HepG2 (cell line): ENCODE measurements around the gene CERS1. TPM values are rescaled to one million over a fixed set of nuclear protein-coding genes. Genes with fewer than 3 reads are reported as not detected.

Experiments
- CEBPG ChIP-seq: IDR thresholded peaks from 2 replicates; pipeline ENCODE4 v1.6.1; 2016
- FIP1L1 ChIP-seq: fragments of 200-400 bp; formaldehyde crosslinking; IDR thresholded peaks from 2 replicates; pipeline ENCODE4 v1.6.1; 2018; ENCODE audit warnings: low read depth, mild to moderate bottlenecking, low read length, moderate library complexity, borderline replicate concordance; ENCODE audit not compliant: insufficient read depth
- FOSL2 ChIP-seq: sonication (generic); formaldehyde crosslinking; IDR thresholded peaks from 2 replicates; pipeline ENCODE4 v1.4.0; 2020; ENCODE audit warnings: missing genetic modification reagents
- HOXA9 ChIP-seq: sonication (generic); formaldehyde crosslinking; IDR thresholded peaks from 2 replicates; pipeline ENCODE4 v1.8.1; 2022; ENCODE audit warnings: missing genetic modification reagents, mild to moderate bottlenecking, moderate library complexity, borderline replicate concordance
- MIER2 ChIP-seq: IDR thresholded peaks from 2 replicates; pipeline ENCODE4 v1.6.1; 2016; ENCODE audit warnings: missing biosample characterization, missing genetic modification reagents
- POLR2AphosphoS5 ChIP-seq: IDR thresholded peaks from 2 replicates; pipeline ENCODE4 v1.6.1; 2012; ENCODE audit warnings: low read depth, low read length
- ZNF205 ChIP-seq: IDR thresholded peaks from 2 replicates; pipeline ENCODE4 v1.6.1; 2018; ENCODE audit warnings: missing biosample characterization, missing genetic modification reagents
- ZNF282 ChIP-seq: fragments of 450-650 bp; IDR thresholded peaks from 2 replicates; pipeline ENCODE4 v1.6.1; 2018; ENCODE audit not compliant: partially characterized antibody
- ZNF441 ChIP-seq: sonication (generic); formaldehyde crosslinking; IDR thresholded peaks from 2 replicates; pipeline ENCODE4 v1.7.0; 2021; ENCODE audit warnings: missing genetic modification reagents, borderline replicate concordance
- ZNF564 ChIP-seq: sonication (generic); formaldehyde crosslinking; IDR thresholded peaks from 2 replicates; pipeline ENCODE4 v1.8.1; 2023; ENCODE audit warnings: mild to moderate bottlenecking, missing genetic modification reagents
- ZNF570 ChIP-seq: sonication (generic); formaldehyde crosslinking; IDR thresholded peaks from 2 replicates; pipeline ENCODE4 v1.4.0; 2020; ENCODE audit warnings: mild to moderate bottlenecking, missing genetic modification reagents, borderline replicate concordance
- ZNF572 ChIP-seq: sonication (generic); formaldehyde crosslinking; IDR thresholded peaks from 2 replicates; pipeline ENCODE4 v1.5.1; 2020; ENCODE audit warnings: mild to moderate bottlenecking, missing genetic modification reagents
- ZNF878 ChIP-seq: sonication (generic); formaldehyde crosslinking; IDR thresholded peaks from 2 replicates; pipeline ENCODE4 v1.8.1; 2023; ENCODE audit warnings: mild to moderate bottlenecking, missing genetic modification reagents, moderate library complexity
- ZSCAN30 ChIP-seq: sonication (generic); formaldehyde crosslinking; IDR thresholded peaks from 2 replicates; pipeline ENCODE4 v1.5.0; 2020; ENCODE audit warnings: mild to moderate bottlenecking, missing genetic modification reagents
- ZSCAN31 ChIP-seq: sonication (generic); formaldehyde crosslinking; IDR thresholded peaks from 2 replicates; pipeline ENCODE4 v1.5.0; 2020; ENCODE audit warnings: low read depth, mild to moderate bottlenecking, missing genetic modification reagents
- polyA plus RNA-seq, 8 experiments: library from polyadenylated mRNA; depleted of rRNA in 3 of 8; stranded (reverse) in 7 of 8; unstranded in 1 of 8; fragments of >200 nt; fragmentation: Illumina TruSeq in 4 of 8; extraction: Trizol in 4 of 8; gene quantifications; 2 replicates each; pipeline versions ENCODE4 v1.2.1 to v1.2.3, GENCODE V29; 2011 to 2016; ENCODE audit warnings: low read depth in 4 of 8, missing spikeins in 1 of 8, mixed read lengths in 1 of 8; ENCODE audit not compliant: insufficient read depth in 1 of 8
- total RNA-seq, 5 experiments: library from RNA; depleted of rRNA; stranded (reverse); fragments of >200 nt; fragmentation: Illumina TruSeq; extraction: Trizol; gene quantifications; 2 replicates each; pipeline ENCODE4 v1.2.3, GENCODE V29; 2016; ENCODE audit warnings: low read depth in 1 of 5
- TF ChIP-seq, protein P1 (sequence below): sonication (generic); formaldehyde crosslinking; IDR thresholded peaks from 2 replicates; pipeline ENCODE4 v1.5.1; 2020; ENCODE audit warnings: missing genetic modification reagents, mild to moderate bottlenecking, borderline replicate concordance
- TF ChIP-seq, protein P2 (sequence below): sonication (generic); formaldehyde crosslinking; IDR thresholded peaks from 2 replicates; pipeline ENCODE4 v1.5.0; 2020; ENCODE audit warnings: mild to moderate bottlenecking, missing genetic modification reagents, borderline replicate concordance
- TF ChIP-seq, protein P3 (sequence below): sonication (generic); formaldehyde crosslinking; IDR thresholded peaks from 2 replicates; pipeline ENCODE4 v1.4.0; 2020; ENCODE audit warnings: low read depth, mild to moderate bottlenecking, missing genetic modification reagents
- TF ChIP-seq, protein P4 (sequence below): IDR thresholded peaks from 2 replicates; pipeline ENCODE4 v1.6.1; 2016; ENCODE audit warnings: low read depth, control low read depth

The CERS1 gene
- total and polyA plus RNA-seq, 2 of the 13 experiments (the other 11 are each of a cell fraction or from before 2014, with no cell fraction given), result 4.6 to 9.8 TPM

DNA sequence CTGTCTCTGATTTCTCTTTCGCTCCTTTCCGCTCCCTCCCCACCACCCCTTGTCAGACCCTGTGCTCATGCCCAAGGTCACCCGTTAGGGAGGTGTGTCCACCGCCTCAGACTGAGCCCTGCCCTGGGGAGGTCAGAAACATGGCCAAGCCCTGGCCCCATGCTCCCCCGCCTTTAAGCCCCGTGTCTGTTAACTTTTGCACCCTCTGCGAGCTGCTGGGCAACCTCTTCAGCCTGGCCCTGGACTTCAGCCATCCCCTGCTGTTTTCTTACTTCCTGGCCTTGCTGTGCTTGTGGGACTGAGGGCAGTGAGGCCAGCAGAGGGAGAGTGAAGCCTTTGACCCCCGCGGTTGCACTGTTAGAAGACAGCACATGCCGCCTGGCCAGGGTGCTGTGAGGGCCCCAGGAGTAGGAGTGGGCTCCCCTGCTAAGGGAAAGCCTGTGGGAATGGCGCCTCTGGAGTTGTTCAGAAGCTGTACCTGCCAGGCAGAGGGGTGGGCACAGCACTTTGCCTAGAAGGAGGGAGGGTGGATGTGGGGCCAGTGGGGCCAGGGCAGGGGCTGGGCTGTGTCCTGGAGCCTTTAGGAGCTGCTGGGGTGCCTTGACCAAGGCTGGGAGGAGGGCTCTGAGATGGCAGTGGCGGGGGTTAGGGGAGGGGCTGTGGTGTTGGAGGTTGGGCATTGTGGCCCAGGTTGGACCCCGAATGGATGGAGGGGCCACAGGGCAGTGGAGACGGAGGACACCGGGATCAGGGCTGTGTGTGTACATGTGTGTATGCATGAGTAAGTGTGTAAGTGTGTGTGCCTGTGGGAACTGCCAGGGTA lies 56.3 kb downstream of the CERS1 start (continued):
- TF ChIP-seq HOXA9 (CRISPR knock-in tag), result no peak
- TF ChIP-seq ZNF570 (CRISPR knock-in tag), result no peak
- TF ChIP-seq FIP1L1, result no peak
- TF ChIP-seq, protein P1, sequence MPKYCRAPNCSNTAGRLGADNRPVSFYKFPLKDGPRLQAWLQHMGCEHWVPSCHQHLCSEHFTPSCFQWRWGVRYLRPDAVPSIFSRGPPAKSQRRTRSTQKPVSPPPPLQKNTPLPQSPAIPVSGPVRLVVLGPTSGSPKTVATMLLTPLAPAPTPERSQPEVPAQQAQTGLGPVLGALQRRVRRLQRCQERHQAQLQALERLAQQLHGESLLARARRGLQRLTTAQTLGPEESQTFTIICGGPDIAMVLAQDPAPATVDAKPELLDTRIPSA, result no peak
- TF ChIP-seq, protein P2, sequence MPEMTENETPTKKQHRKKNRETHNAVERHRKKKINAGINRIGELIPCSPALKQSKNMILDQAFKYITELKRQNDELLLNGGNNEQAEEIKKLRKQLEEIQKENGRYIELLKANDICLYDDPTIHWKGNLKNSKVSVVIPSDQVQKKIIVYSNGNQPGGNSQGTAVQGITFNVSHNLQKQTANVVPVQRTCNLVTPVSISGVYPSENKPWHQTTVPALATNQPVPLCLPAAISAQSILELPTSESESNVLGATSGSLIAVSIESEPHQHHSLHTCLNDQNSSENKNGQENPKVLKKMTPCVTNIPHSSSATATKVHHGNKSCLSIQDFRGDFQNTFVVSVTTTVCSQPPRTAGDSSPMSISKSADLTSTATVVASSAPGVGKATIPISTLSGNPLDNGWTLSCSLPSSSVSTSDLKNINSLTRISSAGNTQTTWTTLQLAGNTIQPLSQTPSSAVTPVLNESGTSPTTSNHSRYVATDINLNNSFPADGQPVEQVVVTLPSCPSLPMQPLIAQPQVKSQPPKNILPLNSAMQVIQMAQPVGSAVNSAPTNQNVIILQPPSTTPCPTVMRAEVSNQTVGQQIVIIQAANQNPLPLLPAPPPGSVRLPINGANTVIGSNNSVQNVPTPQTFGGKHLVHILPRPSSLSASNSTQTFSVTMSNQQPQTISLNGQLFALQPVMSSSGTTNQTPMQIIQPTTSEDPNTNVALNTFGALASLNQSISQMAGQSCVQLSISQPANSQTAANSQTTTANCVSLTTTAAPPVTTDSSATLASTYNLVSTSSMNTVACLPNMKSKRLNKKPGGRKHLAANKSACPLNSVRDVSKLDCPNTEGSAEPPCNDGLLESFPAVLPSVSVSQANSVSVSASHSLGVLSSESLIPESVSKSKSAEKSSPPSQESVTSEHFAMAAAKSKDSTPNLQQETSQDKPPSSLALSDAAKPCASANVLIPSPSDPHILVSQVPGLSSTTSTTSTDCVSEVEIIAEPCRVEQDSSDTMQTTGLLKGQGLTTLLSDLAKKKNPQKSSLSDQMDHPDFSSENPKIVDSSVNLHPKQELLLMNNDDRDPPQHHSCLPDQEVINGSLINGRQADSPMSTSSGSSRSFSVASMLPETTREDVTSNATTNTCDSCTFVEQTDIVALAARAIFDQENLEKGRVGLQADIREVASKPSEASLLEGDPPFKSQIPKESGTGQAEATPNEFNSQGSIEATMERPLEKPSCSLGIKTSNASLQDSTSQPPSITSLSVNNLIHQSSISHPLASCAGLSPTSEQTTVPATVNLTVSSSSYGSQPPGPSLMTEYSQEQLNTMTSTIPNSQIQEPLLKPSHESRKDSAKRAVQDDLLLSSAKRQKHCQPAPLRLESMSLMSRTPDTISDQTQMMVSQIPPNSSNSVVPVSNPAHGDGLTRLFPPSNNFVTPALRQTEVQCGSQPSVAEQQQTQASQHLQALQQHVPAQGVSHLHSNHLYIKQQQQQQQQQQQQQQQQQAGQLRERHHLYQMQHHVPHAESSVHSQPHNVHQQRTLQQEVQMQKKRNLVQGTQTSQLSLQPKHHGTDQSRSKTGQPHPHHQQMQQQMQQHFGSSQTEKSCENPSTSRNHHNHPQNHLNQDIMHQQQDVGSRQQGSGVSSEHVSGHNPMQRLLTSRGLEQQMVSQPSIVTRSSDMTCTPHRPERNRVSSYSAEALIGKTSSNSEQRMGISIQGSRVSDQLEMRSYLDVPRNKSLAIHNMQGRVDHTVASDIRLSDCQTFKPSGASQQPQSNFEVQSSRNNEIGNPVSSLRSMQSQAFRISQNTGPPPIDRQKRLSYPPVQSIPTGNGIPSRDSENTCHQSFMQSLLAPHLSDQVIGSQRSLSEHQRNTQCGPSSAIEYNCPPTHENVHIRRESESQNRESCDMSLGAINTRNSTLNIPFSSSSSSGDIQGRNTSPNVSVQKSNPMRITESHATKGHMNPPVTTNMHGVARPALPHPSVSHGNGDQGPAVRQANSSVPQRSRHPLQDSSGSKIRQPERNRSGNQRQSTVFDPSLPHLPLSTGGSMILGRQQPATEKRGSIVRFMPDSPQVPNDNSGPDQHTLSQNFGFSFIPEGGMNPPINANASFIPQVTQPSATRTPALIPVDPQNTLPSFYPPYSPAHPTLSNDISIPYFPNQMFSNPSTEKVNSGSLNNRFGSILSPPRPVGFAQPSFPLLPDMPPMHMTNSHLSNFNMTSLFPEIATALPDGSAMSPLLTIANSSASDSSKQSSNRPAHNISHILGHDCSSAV (CRISPR knock-in tag), result no peak
- TF ChIP-seq MIER2 (CRISPR knock-in tag), result 0 out of 2 replicates have a peak, but pooled peaks have one; percentile 13
- peak; percentile 97 for TF ChIP-seq ZNF572
- TF ChIP-seq ZNF441, result peak; percentile 51; the same call in 1 of the 2 replicates
- TF ChIP-seq ZNF878 (CRISPR knock-in tag), result no peak
- peak; percentile 62 for TF ChIP-seq CEBPG (CRISPR knock-in tag)
- peak; percentile 81 for TF ChIP-seq ZNF205 (CRISPR knock-in tag)
- no peak for TF ChIP-seq ZNF282
- TF ChIP-seq POLR2AphosphoS5, result peak; percentile 47
- peak; percentile 62 for TF ChIP-seq FOSL2
- peak; percentile 68; the same call in 1 of the 2 replicates for TF ChIP-seq ZSCAN31 (CRISPR knock-in tag)
- TF ChIP-seq ZNF564 (CRISPR knock-in tag), result no peak; the same call in 1 of the 2 replicates
- no peak for TF ChIP-seq ZSCAN30 (CRISPR knock-in tag)
- TF ChIP-seq, protein P3, sequence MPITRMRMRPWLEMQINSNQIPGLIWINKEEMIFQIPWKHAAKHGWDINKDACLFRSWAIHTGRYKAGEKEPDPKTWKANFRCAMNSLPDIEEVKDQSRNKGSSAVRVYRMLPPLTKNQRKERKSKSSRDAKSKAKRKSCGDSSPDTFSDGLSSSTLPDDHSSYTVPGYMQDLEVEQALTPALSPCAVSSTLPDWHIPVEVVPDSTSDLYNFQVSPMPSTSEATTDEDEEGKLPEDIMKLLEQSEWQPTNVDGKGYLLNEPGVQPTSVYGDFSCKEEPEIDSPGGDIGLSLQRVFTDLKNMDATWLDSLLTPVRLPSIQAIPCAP (CRISPR knock-in tag), result no peak
- TF ChIP-seq, protein P4, sequence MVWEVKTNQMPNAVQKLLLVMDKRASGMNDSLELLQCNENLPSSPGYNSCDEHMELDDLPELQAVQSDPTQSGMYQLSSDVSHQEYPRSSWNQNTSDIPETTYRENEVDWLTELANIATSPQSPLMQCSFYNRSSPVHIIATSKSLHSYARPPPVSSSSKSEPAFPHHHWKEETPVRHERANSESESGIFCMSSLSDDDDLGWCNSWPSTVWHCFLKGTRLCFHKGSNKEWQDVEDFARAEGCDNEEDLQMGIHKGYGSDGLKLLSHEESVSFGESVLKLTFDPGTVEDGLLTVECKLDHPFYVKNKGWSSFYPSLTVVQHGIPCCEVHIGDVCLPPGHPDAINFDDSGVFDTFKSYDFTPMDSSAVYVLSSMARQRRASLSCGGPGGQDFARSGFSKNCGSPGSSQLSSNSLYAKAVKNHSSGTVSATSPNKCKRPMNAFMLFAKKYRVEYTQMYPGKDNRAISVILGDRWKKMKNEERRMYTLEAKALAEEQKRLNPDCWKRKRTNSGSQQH (CRISPR knock-in tag), result peak; percentile 80
